GM19238 (cell line): ENCODE measurements around the gene RSPH3.
"Not testable (repeated sequence)": the region's sequence is repeated elsewhere in the genome, so short reads cannot be mapped to it uniquely, and the experiment has no call there.

Experiments used
- DNase-seq: peaks from one replicate; pipeline ENCODE4 v3.0.0; 2011; ENCODE audit warnings: low spot score; ENCODE audit not compliant: insufficient read length

The RSPH3 gene

GRCh38 chr6:158977382-158977781, 22.6 kb downstream of the RSPH3 start:
- no peak for DNase-seq

- no peak for DNase-seq
Observed at GRCh38 chr6:158972241-158973233, 27.5 kb downstream of the RSPH3 start.

- no peak for DNase-seq
Observed at GRCh38 chr6:158970640-158971275, 29.2 kb downstream of the RSPH3 start.

DNA sequence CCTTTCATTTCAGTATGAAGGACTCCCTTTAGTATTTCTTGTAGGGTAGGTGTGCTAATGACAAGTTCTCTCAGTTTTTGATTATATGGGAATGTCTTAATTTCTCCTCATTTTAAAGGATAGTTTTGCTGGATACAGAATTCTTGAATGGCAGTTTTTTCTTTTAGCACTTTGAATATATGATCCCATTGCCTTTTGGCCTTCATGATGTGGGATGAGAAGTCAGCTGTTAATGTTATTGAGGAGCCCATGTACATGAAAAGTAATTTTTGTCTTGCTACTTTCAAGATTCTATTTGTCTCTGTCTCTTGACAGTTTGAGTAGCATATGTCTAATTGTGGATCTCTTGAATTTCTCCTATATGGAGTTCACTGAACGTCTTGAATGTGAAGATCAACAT, 30.9 kb downstream of the RSPH3 start:
- no peak for DNase-seq

DNA sequence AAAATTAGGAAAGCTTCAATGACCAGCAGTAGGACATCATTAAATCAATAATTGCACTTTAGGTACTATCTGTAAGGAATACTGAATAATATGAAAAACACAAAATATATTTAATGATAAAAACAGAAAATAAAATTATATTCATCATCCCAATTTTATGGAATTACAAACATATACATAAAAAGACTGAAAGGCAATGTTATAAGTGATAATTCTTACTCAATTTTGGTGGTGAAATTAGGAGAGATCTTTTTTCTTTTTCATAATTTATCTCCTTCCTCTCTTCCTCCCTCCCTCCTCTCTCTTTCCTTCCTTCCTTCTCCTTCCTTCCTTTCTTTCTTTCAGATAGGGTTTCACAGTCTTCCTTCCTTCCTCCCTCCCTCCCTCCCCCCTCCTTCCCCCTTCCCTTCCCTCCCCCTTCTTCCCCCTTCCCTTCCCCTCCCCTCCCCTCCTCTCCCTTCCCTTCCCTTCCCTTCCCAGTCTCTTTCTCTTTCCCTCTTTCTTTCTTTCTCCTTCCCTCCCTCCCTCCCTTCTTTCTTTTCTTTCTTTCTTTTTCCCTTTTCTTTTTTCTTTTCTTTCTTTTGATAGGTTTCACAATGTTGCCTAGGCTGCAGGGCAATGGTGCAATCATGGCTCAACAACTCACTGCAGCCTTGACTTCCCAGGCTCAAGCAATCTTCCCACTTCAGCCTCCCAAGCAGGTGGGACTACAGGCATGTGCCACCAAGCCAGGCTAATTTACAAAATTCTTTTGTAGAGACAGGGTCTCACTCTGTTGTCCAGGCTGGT, 36.8 kb downstream of the RSPH3 start:
- DNase-seq, result no peak

GRCh38 chr6:158962371-158962770, 37.6 kb downstream of the RSPH3 start:
- DNase-seq, result no peak

DNA sequence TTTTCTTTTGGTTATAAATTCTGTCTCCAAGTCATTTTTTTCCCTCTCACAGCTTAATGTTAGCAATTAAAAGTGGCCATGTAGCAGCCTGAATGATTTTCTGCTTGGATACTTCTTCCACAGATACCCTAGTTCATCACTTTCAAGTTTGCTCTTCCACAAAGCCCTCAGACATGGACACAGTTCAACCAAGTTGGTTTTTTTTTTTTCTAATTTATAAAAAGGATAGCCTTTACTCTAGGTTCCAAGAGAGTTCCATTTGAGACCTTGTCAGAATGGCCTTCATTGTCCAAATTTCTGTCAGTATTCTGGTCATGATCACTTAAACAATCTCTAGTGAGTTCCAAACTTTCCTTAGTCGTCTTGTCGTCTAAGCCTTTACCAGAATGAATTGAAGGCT, 40.0 kb downstream of the RSPH3 start:
- DNase-seq, result no peak

- DNase-seq, result no peak
Observed at GRCh38 chr6:158959552-158959951, 40.5 kb downstream of the RSPH3 start.

- no peak for DNase-seq
Observed at GRCh38 chr6:158958504-158959386, 41.3 kb downstream of the RSPH3 start.

DNA sequence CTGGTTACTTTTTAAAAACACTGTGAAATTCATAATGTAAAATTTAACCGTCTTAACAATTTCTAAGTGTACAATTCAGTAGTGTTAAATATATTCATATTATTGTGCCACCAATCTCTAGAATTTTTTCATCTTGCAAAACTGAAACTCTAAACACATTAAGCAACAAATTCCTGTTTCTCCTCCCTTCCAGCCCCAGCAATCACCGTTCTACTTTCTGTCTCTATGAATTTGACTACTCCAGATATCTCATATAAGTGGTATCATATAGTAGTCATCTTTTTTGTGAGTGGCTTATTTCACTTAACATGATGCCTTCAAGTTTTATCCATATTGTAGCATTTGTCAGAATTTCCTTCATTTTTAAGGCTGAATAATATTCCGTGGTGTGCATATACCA, 44.7 kb downstream of the RSPH3 start:
- no peak for DNase-seq

DNA sequence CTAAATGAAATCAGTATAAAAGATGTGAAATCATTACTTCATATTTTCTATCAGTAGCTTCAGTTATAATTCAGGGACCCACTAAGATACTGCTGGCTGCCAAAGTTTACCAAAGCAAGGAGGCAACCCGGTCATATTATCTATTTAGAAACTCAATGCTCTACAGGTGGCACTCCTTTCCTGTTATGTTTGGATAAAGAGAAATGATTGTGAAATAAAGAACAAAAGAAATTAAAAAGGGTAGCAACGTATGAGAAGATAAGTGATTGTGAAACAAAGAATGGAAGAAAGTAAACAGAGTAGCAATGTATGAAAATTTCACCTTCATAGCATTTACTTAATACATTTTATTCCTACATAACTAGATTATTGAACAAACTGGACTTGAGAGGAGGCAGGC, 45.2 kb downstream of the RSPH3 start:
- no peak for DNase-seq

DNA sequence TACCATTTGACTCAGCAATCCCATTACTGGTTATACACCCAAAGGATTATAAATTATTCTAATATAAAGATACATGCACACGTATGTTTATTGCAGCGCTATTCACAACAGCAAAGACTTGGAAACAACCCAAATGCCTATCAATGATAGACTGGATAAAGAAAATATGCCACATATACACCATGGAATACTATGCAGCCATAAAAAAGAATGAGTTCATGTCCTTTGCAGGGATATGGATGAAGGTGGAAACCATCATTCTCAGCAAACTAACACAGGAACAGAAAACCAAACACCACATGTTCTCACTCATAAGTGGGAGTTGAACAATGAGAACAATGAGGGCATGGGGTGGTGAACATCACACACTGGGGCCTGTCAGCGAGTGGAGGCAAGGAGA, 48.0 kb downstream of the RSPH3 start:
- DNase-seq, result not testable (repeated sequence)

DNA sequence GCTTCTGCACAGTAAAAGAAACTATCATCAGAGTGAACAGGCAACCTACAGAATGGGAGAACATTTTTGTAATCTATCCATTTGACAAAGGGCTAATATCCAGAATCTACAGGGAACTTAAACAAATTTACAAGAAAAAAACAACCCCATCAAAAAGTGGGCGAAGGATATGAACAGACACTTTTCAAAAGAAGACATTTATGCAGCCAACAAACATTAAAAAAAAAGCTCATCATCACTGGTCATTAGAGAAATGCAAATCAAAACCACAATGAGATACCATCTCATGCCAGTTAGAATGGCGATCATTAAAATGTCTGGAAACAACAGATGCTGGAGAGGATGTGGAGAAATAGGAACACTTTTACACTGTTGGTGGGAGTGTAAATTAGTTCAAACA, 48.4 kb downstream of the RSPH3 start:
- not testable (repeated sequence) for DNase-seq

DNA sequence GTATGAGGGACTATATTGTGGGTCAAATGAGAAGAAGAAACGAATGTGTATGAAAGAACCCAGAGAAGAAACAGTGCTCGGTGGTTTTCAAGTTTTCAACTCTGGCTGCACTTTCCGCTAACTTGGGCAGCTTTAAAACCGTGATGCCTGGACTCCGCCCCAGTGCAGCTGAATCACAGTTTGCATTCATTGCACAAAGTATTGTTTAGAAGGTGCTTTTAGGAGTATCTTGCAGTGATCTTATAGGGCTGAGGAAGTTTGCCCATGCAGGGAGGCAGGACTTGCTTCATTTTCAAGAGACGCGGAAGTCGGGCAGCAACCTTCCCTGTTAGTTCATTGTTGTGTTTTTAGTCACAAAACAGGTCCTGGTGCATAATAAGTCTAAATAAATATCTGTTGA, 52.7 kb downstream of the RSPH3 start:
- DNase-seq, result no peak

DNA sequence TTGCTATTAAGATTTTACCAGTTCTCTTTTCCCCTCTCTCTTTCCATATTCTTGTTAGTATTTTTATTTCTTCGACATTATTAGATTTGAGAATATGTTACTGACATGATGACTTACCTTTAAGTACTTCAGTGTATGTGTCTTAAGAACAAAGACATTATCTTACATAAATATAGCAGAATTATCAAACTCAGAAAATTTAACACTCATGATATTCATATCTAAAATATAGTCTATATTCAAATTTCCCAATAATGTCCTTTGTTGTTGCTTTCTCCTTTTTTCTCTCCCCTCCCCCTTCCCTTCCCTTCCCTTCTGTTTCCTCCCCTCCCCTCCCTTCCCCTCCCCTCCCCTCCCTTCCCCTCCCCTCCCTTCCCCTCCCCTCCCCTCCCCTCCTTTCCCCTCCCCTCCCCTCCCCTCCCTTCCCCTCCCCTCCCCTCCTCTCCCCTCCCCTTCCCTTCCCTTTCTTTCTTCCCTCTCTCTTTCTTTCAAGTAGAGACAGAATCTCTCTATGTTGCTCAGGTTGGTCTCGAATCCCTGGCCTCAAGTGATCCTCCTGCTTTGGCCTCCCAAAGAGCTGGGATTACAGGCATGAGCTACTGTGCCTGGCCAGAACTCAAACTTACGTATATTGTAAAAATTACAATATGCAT, 56.5 kb downstream of the RSPH3 start:
- no peak for DNase-seq

DNA sequence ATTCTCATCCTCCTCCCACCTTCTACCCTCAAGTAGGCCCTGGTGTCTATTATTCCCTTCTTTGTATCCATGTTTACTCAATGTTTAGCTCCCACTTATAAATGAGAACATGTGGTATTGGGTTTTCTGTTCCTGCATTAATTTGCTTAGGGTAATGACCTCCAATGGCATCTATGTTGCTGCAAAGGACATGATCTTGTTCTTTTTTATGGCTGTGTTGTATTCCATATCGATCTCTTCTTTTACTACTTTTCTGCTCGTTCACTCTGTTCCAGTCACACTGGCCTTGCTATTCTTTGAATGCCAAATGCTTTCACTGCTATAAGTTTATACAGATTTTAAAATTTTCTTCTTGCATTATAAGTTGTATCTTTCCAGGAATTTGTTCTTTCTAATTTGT, 57.7 kb downstream of the RSPH3 start:
- DNase-seq, result no peak

GRCh38 chr6:158941246-158941645, 58.8 kb downstream of the RSPH3 start:
- no peak for DNase-seq

- no peak for DNase-seq
Observed at GRCh38 chr6:158939255-158940159, 60.5 kb downstream of the RSPH3 start.

GRCh38 chr6:158938811-158939254, 61.2 kb downstream of the RSPH3 start:
- DNase-seq, result no peak
